ENCODE results near the gene RPN1.

DNA sequence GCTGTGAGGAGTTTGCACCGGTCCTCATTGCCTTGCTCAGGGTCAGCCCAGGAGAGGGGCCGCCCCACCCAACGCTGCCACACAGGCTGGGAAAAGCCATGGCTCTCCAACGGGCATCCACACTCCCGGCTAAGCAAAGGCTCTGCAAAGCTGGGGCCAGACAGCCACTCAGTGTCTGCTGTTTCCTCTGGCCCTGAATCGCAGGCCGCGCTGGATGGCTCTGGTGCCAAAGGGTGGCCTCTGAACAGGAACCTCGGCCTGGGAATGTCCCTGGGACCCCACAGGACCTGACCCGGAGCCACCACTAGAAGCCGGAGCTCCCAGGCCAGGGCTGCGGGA lies 42.9 kb downstream of the RPN1 start:
- TF ChIP-seq, protein P1, sequence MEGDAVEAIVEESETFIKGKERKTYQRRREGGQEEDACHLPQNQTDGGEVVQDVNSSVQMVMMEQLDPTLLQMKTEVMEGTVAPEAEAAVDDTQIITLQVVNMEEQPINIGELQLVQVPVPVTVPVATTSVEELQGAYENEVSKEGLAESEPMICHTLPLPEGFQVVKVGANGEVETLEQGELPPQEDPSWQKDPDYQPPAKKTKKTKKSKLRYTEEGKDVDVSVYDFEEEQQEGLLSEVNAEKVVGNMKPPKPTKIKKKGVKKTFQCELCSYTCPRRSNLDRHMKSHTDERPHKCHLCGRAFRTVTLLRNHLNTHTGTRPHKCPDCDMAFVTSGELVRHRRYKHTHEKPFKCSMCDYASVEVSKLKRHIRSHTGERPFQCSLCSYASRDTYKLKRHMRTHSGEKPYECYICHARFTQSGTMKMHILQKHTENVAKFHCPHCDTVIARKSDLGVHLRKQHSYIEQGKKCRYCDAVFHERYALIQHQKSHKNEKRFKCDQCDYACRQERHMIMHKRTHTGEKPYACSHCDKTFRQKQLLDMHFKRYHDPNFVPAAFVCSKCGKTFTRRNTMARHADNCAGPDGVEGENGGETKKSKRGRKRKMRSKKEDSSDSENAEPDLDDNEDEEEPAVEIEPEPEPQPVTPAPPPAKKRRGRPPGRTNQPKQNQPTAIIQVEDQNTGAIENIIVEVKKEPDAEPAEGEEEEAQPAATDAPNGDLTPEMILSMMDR (IDR thresholded peaks at IDR 0.05) = no peak
- TF ChIP-seq POLR2A (IDR thresholded peaks at IDR 0.05) = no peak

All from vagina (tissue), 2 donors.